Germinal center (tissue), 1 donor: ENCODE results near the gene FAAP24.
A peak's percentile ranks its signal among the peaks of the same experiment; 100 is the strongest.
"Not testable (repeated sequence)": the region's sequence is repeated elsewhere in the genome, so short reads cannot be mapped to it uniquely, and the experiment has no call there.

Experiments
- DNase-seq: peaks from one replicate; pipeline ENCODE4 v3.0.0; 2012; ENCODE audit warnings: mixed read lengths, low spot score

The FAAP24 gene, protein sequence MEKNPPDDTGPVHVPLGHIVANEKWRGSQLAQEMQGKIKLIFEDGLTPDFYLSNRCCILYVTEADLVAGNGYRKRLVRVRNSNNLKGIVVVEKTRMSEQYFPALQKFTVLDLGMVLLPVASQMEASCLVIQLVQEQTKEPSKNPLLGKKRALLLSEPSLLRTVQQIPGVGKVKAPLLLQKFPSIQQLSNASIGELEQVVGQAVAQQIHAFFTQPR

DNA sequence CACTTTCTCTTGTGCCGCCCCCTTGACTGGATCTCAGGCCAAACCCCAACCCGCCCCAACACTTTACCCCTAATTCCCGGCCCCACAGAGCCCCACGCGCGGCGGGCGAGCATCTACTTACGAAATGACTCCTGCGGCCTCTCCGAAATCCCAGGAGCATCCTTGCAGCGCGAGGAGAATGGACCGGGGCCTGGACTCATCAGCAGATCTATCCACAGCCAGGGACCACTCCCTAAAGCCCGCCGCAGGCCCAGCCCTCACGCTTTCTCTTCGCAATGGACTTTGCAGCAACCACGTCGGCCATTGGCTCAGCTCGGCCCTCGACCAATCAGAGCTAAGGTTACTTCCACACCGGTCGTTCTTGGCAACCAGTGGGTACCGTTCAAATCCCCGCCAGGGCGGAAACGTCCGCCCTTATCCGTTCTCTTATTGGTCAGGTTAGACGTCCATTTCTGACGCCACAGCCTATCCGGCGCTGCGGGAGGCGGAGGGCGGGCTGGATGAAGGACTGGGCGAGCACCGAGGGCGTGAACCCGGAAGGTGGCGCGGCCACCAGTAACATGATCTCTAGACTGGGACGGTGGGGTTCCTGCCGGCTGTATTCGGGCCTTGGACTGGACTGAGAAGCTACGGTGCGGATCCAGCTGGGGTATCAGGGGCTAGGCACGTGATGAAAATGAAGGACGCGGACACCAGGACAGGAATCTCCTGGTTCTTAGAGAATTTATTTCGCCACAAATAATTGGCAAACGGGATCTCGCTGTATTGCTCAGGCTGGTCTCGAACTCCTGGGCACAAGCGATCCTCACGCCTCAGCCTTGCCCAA, at the start of gene FAAP24, which contains the start of gene CEP89:
Gene FAAP24, plus strand, starts transcription at position 528 of the 826 bp plus-strand sequence. CDS start 955 bp downstream, outside the sequence.
Gene CEP89, minus strand, starts transcription at position 244 of the 826 bp plus-strand sequence. Its CDS starts 84 bp downstream, at position 160.
- DNase-seq = peak; percentile 100

GRCh38 chr19:32924200-32924599, 47.8 kb upstream of the FAAP24 start:
- DNase-seq = no peak

DNA sequence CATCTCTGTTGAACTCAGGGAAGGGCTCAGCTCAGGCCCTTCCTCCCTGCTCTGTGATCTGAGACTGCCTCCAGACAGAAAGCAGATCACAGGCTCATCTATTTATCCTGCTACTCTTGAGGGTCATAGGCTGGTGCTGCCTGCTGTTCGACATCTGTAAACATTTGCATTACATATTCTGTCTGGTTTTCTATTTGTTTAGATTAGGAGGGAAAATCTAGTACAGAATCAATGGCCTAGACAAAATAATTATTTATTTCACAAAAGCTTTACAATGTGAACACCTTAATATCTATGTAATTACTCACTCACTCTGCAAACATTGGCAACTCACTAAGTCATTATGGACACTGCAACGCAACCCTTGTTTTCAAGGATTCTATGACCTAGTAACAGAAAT, 43.2 kb upstream of the FAAP24 start:
- no peak for DNase-seq

GRCh38 chr19:32930567-32930966, 41.5 kb upstream of the FAAP24 start:
- no peak for DNase-seq

DNA sequence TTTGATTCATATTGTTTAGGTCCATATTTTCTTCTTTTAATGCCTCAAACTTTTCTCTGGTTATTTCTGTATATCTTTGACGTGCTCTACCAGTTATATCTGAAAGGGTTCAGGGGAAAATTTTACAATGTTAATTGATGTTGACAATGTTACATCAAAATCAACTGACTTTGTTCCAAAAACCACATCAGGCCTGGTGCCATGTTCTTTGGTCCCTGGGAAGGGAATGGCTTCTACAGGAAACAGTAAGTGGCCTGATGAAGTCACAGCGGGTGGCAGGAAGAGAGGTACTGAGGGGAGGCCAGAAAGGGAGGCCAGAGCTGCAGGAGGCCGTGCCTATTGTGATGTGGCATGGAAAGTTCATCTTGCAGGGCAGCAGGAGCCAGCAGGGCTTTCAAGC, 38.5 kb upstream of the FAAP24 start:
- no peak for DNase-seq

GRCh38 chr19:32935629-32936028, 36.4 kb upstream of the FAAP24 start:
- DNase-seq = no peak

DNA sequence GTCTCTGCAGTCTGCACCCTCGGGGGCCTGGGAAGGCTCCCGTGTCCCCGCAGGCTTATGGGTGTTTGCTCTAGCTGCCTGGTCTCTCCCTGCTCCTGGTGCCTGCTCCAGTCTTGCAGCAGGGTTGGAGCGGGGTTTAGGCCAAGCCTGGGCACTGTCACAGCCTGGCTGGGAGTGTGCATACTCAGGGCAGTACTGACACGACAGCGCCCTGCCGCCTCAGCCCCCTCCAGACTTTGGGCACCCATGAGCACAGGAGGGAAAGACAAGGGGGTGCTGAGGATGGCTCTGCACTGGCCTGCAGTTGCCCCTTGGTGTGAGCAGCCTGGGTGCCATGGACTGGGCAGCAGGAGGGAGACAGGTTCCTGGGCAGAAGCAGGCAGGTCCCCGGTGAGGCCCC, 36.0 kb upstream of the FAAP24 start:
- DNase-seq = no peak

- not testable (repeated sequence) for DNase-seq
Observed at GRCh38 chr19:32941273-32941672, 30.8 kb upstream of the FAAP24 start.

DNA sequence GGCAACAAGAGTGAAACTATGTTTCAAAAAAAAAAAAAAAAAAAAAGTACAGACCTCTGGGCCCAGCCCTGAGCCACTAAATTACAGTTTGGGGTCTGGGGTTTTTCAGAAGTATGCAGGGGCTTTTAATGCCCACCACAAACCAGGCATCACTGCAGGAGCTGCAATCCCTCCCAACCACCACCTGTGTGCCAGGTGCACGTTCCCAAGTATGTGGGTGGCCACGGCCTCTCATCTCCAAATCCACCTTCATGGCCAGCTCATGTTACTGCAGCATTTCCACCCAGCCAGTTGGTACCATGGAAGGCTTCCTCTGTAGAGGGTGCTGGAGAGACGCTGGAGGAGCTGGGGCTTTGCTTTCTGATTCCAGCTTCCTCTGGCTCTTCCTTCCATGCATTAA, 26.8 kb upstream of the FAAP24 start:
- no peak for DNase-seq

GRCh38 chr19:32966750-32967149, 5.3 kb upstream of the FAAP24 start:
- no peak for DNase-seq

DNA sequence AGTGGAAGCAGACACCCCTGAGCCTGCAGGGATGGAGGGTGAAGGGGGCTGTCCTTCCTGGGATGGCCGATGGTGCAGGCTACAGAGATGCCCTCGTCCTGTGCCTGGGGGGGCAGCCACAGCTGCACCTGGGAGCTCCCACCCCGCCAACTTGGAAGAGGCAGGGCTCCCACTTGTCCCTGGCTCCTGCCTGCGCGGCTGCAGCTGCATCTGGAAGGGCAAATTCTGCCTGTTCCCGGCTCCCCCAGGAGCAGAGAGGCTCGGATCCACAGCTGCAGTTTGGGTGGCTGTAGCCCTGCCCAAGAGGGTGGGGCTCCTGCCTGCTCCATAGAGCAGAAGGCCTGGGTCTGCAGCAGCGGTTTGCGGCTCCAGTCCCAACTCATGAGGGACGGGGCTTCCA, 2.5 kb upstream of the FAAP24 start:
- no peak for DNase-seq

DNA sequence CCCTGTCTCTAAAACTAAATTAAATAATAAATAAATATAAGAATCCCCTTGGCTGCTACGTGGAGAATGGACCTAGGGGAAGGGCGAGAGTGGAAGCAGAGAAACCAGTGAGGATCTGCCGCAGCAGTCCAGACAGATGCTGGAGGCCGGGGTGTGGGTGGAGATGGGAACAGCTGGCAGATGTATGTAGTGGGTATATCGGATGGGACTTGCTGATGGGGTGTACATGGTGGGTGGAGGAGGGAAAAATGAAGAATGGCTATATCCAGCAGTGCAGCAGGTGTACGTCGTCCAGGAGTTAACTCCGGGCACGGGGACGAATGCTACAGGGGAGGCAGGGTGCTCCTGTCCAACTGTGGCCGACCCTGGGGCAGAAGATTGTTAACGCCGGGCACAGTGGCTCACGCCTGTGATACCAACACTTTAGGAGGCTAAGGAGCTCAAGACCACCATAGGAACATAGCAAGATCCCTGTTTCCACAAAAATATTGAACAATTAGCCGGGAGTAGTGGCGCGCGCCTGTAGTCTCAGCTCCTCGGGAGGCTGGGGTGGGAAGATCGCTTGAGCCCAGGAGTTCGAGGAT, 938 bp upstream of the FAAP24 start:
- DNase-seq = no peak

GRCh38 chr19:32976223-32976805, 4.3 kb downstream of the FAAP24 start:
- peak; percentile 55 for DNase-seq

DNA sequence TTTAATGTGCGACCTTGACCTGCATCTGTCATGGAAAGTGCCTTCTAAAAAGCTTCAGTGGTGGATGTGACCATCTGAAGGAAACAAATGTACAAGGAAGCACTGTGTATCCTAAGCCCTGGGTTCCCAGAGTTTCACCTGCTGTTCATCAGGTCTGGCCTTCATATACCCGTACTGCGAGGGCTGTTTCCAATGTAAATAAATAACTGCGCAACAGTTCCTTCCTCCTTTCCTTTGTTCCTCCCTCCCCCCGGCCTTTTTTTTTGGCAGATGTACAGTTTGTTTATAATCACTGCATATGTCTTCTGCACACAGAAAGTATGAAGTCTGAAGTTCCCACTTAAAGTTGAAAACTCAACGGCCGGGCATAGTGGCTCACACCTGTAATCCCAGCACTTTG, 5.2 kb downstream of the FAAP24 start:
- no peak for DNase-seq

GRCh38 chr19:32977813-32978212, 5.8 kb downstream of the FAAP24 start:
- DNase-seq = not testable (repeated sequence)

DNA sequence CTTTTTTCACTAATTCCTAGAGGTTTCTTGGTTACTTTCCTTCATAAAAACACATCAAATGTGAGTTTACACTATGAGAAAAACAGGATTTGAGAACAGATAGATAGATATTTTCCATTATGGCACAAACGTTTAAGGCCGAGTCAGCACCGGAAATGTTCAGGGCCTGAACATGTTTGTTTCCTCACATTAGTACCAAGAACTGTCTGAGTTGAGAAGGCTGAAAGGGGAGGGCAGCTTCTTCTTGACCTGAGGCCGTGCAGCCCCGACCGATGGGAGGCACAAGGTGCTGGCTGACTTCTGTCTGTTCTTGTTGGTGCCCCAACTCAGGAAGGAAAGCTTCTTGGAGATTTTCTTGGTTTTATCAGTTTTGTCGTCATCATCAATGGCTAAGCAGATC, 7.8 kb downstream of the FAAP24 start:
- DNase-seq = not testable (repeated sequence)

DNA sequence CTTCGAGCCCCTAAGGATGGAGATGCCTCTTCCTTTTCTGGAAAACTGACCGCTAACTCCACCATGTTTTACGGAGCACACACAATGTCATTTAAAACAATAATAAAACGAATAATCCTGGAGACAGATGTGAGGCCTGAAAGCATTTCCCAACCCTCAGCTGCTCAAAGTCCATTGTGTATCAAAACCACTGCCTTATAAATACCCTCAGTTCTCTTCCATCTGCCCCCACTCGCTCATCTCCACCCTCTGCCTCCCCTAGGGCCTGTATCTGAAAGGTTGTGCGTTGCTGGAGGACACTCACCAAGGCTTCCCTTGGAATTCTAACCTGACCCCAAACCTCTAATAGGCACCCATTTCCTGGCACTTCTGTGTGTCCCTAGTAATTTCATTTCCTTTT, 10.4 kb downstream of the FAAP24 start:
- not testable (repeated sequence) for DNase-seq

DNA sequence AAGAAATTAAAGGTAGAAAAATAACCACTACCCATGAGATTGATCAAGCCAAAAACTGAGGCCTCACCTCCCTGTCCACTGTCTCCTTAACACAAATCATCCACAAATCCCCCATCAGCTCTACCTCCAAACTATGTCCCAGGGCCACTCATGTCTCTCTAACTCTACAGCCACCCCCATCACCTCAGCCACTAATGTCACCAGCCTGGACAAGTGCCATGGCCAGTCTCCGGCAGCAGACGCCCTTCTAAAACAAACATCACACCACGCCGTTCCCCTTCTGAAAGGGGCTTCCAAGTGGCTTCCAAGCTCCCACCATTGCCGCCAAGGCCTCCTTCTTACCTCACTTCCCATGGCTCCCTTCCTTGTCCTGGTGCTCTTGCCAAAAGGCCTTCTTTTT, 16.2 kb downstream of the FAAP24 start:
- DNase-seq = not testable (repeated sequence)

DNA sequence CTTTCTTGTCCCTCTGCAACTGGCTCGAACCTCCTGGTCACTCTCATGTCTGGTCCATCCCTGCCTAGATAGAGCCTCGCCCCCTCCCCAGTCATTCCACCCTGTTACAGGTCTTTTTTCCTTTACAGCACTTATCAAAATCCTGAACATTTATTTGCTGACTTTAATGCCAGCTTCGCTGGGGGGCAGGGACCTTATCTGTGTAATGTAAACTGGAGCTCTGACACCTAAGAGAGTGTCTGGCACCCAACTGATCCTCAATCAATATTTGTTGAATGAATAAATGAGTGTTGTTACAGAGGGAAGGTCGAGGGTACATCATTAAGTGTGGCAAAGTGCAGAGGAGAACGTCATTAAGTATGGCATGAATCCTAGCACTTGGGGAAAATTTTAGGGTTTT, 16.7 kb downstream of the FAAP24 start:
- DNase-seq = no peak

GRCh38 chr19:32995966-32996365, 23.9 kb downstream of the FAAP24 start:
- not testable (repeated sequence) for DNase-seq

GRCh38 chr19:32997061-32997464, 25.0 kb downstream of the FAAP24 start:
- DNase-seq = not testable (repeated sequence)

DNA sequence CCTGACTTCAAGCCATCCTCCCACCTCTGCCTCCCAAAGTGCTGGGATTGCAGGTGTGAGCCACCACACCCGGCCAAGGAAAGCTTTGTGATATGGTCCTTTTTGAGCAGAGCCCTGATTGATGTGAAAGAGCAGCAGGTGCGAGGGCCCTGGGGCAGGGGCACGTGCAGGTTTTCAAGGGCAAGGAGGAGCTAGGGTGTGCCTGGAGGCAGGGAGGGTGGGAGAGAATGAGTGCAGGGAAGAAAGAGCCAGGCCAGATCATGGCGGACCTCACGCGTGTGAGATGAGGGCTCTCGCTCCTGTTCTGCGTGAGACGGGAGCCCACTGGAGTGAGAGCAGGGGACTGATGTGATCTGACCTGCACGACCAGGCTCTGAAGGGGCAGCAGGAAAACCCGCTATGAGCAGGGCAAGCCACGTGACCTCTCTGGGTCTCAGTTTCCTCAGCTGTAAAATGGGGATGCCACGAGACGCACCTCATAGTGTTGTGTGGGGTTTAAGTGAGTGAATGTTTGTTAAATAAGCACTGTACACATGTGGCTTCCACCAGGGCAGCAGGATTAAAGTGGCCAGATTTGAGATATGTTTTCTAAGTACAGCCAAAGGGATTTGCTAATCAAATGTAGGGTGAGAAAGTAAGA, 25.8 kb downstream of the FAAP24 start:
- no peak for DNase-seq
